Epithelial cell of prostate (primary cell): ENCODE data around the gene VPS9D1.
A peak's percentile ranks its signal among the peaks of the same experiment; 100 is the strongest.

Experiments
- DNase-seq: peaks from one replicate; pipeline ENCODE4 v3.0.0-alpha.2; 2011; ENCODE audit warnings: low read depth, low spot score
- H3K27ac ChIP-seq: fragments of 450-650 bp; 2 replicates; pipeline ENCODE4 v1.5.1; 2017; ENCODE audit warnings: mild to moderate bottlenecking

The VPS9D1 gene

GRCh38 chr16:89720813-89721545 is at the start of gene VPS9D1, which contains the start of gene ZNF276:
Gene VPS9D1, minus strand, starts transcription at chr16:89720898. Its CDS starts 37 bp downstream, at chr16:89720861.
Gene ZNF276, plus strand, starts transcription at chr16:89721537. Its CDS starts 104 bp downstream, at chr16:89721641.
- no peak for DNase-seq
- H3K27ac ChIP-seq: peak within 1 kb of the TSS; percentile 91

GRCh38 chr16:89770367-89770766 is 49.7 kb upstream of the VPS9D1 start:
- H3K27ac ChIP-seq: no peak overlapping the region
- no peak for DNase-seq

- H3K27ac ChIP-seq: no peak overlapping the region
- DNase-seq: no peak
Measured at GRCh38 chr16:89765292-89765830, 44.7 kb upstream of the VPS9D1 start.

GRCh38 chr16:89764711-89765201 is 44.1 kb upstream of the VPS9D1 start:
- DNase-seq: no peak
- no peak overlapping the region for H3K27ac ChIP-seq

GRCh38 chr16:89761304-89761922 is 40.7 kb upstream of the VPS9D1 start:
- H3K27ac ChIP-seq: no peak overlapping the region

GRCh38 chr16:89759746-89760340 is 39.1 kb upstream of the VPS9D1 start:
- H3K27ac ChIP-seq: no peak overlapping the region
- no peak for DNase-seq

More at GRCh38 chr16:89761304-89761922, 40.7 kb upstream of the VPS9D1 start:
- no peak for DNase-seq

GRCh38 chr16:89749637-89750036 is 28.9 kb upstream of the VPS9D1 start:
- DNase-seq: no peak

GRCh38 chr16:89748921-89749320 is 28.2 kb upstream of the VPS9D1 start:
- DNase-seq: no peak
- H3K27ac ChIP-seq: no peak overlapping the region

More at GRCh38 chr16:89749637-89750036, 28.9 kb upstream of the VPS9D1 start:
- no peak overlapping the region for H3K27ac ChIP-seq

- no peak for DNase-seq
- H3K27ac ChIP-seq: no peak overlapping the region
Measured at GRCh38 chr16:89748076-89748475, 27.4 kb upstream of the VPS9D1 start.

GRCh38 chr16:89746043-89746442 is 25.3 kb upstream of the VPS9D1 start:
- no peak overlapping the region for H3K27ac ChIP-seq
- no peak for DNase-seq

GRCh38 chr16:89744813-89745212 is 24.1 kb upstream of the VPS9D1 start:
- H3K27ac ChIP-seq: no peak overlapping the region
- DNase-seq: no peak

- no peak for DNase-seq
- no peak overlapping the region for H3K27ac ChIP-seq
Measured at GRCh38 chr16:89742948-89743347, 22.2 kb upstream of the VPS9D1 start.

GRCh38 chr16:89741342-89742014 is 20.8 kb upstream of the VPS9D1 start:
- no peak for DNase-seq

GRCh38 chr16:89739383-89739782 is 18.7 kb upstream of the VPS9D1 start:
- H3K27ac ChIP-seq: no peak overlapping the region
- no peak for DNase-seq

More at GRCh38 chr16:89741342-89742014, 20.8 kb upstream of the VPS9D1 start:
- H3K27ac ChIP-seq: no peak overlapping the region

- no peak overlapping the region for H3K27ac ChIP-seq
- DNase-seq: no peak
Measured at GRCh38 chr16:89738538-89739317, 18.0 kb upstream of the VPS9D1 start.

GRCh38 chr16:89738072-89738377 is 17.3 kb upstream of the VPS9D1 start:
- H3K27ac ChIP-seq: no peak overlapping the region
- no peak for DNase-seq

- no peak overlapping the region for H3K27ac ChIP-seq
- no peak for DNase-seq
Measured at GRCh38 chr16:89737341-89738071, 16.8 kb upstream of the VPS9D1 start.

- no peak overlapping the region for H3K27ac ChIP-seq
Measured at GRCh38 chr16:89736554-89736953, 15.9 kb upstream of the VPS9D1 start.

GRCh38 chr16:89733792-89734191 is 13.1 kb upstream of the VPS9D1 start:
- H3K27ac ChIP-seq: no peak overlapping the region
- no peak for DNase-seq

More at GRCh38 chr16:89736554-89736953, 15.9 kb upstream of the VPS9D1 start:
- DNase-seq: no peak
